ENCODE results near the gene CNOT3.
"Not testable (repeated sequence)": the region's sequence is repeated elsewhere in the genome, so short reads cannot be mapped to it uniquely, and the experiment has no call there.

Gene CNOT3

DNA sequence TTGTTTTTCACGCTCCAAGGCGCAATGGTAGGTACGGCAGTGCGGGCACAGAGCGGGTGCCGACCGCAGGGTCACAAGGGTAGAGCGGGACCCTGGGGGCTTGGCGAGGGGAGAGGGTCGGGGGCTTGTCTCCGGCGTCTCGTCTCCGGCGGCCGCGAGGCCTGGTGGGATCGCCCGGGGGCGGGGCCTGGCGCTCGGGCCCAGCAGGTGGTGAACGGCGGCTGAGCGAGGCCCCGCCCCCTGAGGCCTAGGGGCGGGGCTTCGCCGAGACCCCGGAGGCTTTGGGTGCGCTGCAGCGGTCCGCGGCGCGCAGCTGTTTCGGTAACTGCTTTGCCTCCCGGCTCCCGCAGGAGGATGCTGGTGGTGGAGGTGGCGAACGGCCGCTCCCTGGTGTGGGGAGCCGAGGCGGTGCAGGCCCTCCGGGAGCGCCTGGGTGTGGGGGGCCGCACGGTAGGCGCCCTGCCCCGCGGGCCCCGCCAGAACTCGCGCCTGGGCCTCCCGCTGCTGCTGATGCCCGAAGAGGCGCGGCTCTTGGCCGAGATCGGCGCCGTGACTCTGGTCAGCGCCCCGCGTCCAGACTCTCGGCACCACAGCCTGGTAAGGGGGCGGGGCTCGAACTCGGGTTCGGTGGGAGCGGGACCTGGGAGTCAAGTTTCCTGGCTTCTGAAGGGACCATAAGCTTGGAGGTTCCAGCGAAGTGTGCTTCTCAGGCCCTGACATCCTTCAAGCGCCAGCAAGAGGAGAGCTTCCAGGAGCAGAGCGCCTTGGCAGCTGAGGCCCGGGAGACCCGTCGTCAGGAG, 53.6 kb downstream of the CNOT3 start, which contains the start of gene TSEN34:
TSS of gene TSEN34 (plus strand) at position 298 of the 800 bp plus-strand sequence. CDS start at position 355, 57 bp downstream.
- DNase-seq (ENCODE audit: low read depth in 2 of 2) = peak; percentile 79 to 82

DNA sequence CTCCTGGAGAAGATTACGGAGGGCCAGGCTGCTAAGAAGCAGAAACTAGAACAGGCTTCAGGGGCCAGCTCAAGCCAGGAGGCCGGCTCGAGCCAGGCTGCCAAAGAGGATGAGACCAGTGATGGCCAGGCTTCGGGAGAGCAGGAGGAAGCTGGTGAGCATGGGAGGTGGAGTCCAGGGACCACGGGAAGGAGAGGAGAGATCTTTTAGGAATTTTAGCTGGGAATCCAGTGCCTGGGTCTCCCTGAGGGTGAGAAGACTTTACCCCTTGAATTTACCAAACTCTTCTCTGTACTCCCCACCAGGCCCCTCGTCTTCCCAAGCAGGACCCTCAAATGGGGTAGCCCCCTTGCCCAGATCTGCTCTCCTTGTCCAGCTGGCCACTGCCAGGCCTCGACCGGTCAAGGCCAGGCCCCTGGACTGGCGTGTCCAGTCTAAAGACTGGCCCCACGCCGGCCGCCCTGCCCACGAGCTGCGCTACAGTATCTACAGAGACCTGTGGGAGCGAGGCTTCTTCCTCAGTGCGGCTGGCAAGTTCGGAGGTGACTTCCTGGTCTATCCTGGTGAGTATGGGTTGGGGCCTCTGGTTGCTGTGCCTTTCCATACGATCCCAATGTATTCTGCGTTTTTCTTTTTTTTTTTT, 54.4 kb downstream of the CNOT3 start:
- no peak for DNase-seq (ENCODE audit: low read depth in 2 of 2)

DNA sequence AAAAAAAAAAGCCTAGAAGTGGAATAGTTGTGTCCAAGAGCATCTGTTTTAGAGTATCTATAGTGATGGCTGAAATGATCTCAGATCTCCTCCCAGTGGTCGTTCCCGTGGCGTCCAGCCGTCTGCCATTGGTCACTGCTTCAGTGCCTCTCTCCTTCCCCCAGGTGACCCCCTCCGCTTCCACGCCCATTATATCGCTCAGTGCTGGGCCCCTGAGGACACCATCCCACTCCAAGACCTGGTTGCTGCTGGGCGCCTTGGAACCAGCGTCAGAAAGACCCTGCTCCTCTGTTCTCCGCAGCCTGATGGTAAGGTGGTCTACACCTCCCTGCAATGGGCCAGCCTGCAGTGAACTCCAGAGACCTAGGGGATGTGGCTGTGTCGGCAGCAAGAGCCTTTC, 55.4 kb downstream of the CNOT3 start:
- DNase-seq (ENCODE audit: low read depth in 2 of 2) = no peak

DNA sequence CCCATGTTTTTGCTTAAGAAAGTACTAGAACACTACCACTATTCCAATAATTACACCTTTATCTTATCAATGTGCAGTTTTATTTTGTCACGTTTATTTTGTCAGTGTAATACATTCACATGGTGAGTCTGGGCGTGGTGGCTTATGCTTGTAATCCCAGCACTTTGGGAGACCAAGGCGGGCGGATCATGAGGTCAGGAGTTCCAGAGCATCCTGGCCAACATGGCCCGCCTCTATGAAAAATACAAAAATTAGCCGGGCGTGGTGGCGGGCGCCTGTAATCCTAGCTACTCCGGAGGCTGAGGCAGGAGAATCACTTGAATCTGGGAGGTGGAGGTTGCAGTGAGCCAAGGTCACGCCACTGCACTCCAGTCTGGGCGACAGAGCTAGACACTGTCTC, 56.9 kb downstream of the CNOT3 start:
- not testable (repeated sequence) for DNase-seq (ENCODE audit: low read depth in 2 of 2)

DNA sequence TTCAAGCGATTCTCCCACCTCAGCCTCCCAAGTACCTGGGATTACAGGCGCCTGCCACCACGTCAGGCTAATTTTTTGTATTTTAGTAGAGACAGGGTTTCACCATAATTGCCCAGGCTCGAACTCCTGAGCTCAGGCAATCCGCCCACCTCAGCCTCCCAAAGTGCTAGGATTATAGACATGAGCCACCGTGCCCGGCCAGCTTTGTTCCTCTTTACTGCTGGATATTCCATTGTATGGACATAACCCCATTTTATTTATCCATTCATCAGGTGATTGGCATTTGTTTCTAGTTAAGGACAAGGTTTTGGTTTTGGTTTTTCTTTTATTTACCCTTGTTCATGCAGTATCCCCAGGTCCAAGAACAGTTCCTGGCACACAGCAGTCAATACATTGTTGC, 59.0 kb downstream of the CNOT3 start:
- no peak for DNase-seq (ENCODE audit: low read depth in 2 of 2)

DNA sequence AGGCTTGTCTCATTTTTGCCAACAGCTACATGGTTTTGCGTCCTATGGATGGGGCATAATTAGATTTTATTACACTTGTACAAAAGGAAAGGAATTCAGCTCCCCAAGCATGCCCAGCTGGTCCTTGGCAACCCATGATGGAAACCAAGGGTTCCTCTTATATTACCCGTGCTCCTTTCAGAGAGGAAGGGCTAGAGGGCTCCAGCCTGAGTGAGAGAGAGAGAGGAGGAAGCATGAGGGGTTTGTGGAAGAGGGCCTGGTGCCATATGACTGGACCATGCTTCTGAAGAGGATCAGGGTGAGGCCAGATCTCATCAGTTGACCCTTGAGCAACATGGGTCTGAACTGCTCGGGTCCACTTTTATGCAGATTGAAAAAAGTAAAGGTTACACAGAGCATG, 59.6 kb downstream of the CNOT3 start:
- DNase-seq (ENCODE audit: low read depth in 2 of 2) = no peak

DNA sequence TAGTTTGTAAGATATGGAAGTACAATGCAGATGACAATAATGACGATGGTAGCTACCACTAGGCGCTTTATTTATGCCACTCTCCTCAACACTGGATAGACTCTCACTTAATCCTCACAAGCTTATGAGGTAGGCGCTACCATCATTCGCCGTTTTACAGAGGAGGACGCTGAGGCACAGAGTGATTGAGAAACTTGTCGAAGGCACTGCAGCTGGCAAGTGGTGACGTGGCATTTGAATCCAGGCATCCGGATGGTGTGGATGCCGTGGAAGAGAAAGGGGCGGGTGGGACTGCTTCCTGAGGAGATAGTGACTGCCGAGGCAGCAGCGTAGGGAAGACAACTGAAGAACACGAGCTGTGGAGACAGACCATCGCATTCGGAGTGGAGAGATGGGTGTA, 61.8 kb downstream of the CNOT3 start:
- DNase-seq (ENCODE audit: low read depth in 2 of 2) = no peak

DNA sequence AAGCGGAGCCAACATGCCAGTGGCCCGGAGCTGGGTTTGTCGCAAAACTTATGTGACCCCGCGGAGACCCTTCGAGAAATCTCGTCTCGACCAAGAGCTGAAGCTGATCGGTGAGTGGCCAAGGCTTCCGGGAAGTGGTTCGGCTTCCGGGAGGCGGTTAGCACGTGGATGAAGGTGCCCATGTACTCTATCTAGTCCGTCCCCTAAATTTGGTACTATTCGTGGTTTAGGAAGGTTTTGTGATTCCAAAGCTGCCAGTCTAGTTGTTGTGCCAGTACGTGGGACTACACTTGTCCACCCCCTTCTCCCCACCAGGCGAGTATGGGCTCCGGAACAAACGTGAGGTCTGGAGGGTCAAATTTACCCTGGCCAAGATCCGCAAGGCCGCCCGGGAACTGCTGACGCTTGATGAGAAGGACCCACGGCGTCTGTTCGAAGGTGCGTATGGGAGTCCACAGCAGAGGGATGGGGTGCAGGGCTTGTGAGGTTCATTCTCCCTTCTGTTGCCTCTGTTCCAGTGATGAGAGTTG, 63.7 kb downstream of the CNOT3 start:
- no peak for DNase-seq (ENCODE audit: low read depth in 2 of 2)

DNA sequence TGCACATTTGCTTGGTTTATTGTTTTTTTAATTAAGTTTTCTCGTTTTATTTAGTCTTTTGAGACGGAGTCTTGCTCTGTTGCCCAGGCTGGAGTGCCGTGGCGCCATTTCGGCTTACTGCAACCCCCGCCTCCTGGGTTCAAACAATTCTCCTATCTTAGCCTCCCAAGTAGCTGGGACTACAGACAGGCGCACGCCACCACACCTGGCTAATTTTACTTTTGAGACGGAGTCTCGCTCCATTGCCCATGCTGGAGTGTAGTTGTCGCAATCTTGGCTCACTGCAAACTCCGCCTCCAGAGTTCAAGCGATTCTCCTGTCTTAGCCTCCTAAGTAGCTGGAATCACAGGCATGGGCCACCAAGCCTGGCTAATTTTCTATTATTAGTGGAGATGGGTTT, 64.4 kb downstream of the CNOT3 start:
- DNase-seq (ENCODE audit: low read depth in 2 of 2) = no peak

DNA sequence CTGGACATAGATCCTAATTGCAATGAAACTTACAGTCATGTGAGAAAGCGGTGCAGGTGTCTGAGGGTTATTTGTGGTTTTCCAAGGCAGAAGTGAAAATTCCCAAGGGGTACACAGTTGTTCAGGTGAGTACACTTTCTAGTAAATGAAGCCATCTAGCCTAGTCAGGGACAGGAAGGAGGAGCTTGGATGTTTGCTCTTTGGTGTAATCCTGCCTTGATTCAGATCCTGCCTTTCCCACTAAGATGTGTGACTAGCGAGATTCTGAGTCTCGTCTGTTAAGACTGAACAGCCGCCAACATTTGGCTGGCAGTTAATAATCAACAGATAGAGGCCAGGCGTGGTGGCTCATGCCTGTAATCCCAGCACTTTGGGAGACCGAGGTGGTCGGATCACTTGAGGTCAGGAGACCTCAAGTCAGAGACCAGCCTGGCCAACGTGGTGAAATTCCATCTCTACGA, 65.6 kb downstream of the CNOT3 start:
- no peak for DNase-seq (ENCODE audit: low read depth in 2 of 2)

DNA sequence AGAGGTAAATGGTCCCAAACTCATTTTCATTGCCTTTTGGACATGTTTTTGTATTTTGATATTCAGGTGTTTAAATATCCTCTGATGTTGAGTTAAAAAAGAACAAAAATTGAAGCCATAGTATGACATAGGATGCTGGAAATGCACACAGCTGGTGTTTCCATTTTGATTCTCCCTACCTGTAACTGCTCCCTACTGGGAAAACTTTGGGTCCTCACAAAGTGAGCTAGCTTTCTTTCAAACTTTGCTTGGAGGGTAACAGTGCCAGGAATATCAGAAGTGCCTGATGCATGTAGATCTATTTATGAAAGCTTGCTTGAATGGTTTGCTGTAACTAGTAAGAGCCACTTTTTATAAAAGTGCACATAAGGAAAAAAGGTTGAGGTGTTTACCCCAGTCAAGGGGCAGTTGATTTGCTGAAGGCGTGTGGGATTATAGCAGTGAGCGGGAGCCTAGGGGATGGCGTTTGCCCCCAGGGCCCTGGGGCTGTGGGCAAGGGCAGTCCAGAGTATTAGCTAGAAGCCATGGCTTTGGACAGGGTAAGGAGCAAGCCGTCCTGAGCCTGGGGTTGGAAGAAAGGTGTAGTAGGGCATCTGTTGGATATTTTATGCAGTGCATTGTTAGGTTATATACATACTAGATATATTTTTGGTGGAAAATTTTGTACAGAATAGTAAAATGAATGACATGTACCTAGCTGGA, 67.4 kb downstream of the CNOT3 start:
- no peak for DNase-seq (ENCODE audit: low read depth in 2 of 2)

Measured in stimulated activated CD4-positive, alpha-beta T cell treated with anti-CD3 and anti-CD28 coated beads, Interleukin-4, amount 100 ng/mL, for 48 hours (primary cell).